ENCODE results near the gene RNF227.
"Not testable (repeated sequence)": the region's sequence is repeated elsewhere in the genome, so short reads cannot be mapped to it uniquely, and the experiment has no call there.

The RNF227 gene

DNA sequence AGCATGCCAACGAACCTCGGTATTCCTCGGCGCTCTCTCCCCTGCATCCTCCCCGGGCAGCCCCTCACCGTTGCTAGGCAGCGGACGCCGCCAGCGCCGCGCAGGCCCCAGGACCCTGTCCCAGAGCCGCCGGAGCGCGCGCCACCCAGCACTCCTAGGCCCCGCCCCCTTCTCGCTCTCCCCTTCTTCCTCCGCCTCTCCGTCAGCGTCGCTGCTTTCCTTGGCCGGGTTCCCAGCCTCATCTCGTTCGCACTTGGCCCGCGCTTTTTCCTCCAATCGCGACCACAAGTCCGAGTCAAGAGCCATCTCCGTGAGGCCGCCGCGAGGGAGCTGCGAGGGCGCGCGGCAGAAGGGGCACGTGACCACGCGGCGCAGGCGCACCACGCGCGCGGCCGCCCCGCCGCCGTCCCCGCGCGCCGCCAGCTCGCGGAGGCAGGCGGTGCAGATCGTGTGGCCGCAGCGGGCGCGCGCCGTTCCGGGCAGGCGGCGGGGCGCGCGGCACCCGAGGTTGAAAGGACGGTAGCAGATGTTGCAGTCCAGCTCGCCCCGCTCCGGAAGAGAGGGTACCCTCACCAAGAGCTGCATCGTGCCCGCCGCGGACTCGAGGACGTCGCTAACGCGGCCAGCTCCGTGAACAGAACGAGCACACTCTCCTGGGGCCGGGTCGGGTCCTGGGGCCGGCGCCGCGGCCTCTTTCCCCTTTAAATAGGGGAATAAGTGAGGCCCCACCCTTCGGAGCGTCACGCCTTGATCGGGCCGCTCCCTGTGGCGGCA is at the start of gene RNF227:
Gene RNF227 (minus strand): TSS at position 679 of the 774 bp plus-strand sequence. CDS start 94 bp downstream, at position 585.
- DNase-seq, result peak; percentile 87 to 93
- Mint-ChIP-seq H3K27me3 (no peaks in the 10 kb centered on the region), H3K27ac (peak within 1 kb of the TSS; percentile 85 to 87), H3K4me3 (peak within 1 kb of the TSS; percentile 87 to 95), H3K9me3 (no peaks in the 10 kb centered on the region), H3K4me1 (peaks cover 30% of the 10 kb centered on the region)
- ATAC-seq, result peak; percentile 88

DNA sequence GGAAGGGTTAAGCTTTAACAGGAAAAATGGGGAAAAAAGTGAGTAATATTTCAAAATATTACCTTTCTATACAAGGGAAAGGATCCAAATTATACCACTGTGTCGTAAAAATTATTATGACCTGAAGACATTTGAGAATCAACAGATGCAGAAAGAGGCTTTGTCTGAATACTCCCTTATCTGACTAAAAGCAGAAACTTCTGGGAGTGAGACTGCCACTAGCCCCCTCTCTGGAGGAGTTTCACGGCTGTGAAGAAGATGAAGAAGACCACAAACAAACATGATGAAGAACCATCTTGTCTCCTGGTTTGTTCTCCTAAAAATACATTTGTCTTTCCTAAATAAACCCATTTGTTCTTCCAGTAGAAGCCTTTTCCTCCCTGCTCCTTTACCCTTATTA is 45.3 kb upstream of the RNF227 start:
- DNase-seq, result no peak
- Mint-ChIP-seq H3K27ac (no peak overlapping the region), H3K9me3 (no peaks in the 10 kb centered on the region), H3K4me3 (no peak overlapping the region), H3K27me3 (peaks cover 18% of the 10 kb centered on the region), H3K4me1 (no peaks in the 10 kb centered on the region)
- ATAC-seq, result no peak

DNA sequence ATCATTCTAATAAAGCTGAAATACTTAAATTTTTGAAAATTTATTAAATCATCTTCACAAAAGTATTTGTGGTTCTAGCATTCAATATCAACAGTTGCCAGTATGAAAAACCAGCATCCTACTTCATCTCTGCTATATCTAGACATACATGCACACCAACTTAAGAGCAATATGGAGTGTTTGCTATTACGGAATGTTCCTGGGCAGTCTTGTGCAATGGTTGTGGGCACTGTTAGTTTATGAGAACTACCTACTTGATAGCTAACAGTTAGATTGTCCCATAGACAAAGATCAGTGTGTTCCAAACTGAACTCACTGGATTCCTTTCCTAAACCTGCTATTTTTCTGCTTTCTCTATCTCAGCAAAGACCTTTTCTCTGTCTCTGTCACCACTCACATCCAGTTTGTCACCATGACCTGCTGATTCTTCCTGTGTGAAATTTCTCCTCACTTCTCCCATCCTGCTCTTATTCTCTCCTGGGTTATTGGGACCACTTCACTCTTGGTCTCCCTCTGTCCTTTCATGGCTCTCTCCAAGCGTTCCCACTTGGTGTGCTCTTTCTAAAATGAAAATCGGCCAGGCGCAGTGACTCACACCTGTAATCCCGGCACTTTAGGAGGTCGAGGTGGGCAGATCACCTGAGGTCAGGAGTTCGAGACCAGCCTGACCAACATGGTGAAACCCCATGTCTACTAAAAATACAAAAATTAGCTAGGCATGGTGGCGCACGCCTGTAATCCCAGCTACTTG is 43.6 kb upstream of the RNF227 start:
- Mint-ChIP-seq H3K27ac (no peak overlapping the region), H3K4me1 (peaks cover 8% of the 10 kb centered on the region), H3K4me3 (no peak overlapping the region), H3K9me3 (no peaks in the 10 kb centered on the region), H3K27me3 (peaks cover 18% of the 10 kb centered on the region)
- no peak for DNase-seq
- ATAC-seq, result no peak

DNA sequence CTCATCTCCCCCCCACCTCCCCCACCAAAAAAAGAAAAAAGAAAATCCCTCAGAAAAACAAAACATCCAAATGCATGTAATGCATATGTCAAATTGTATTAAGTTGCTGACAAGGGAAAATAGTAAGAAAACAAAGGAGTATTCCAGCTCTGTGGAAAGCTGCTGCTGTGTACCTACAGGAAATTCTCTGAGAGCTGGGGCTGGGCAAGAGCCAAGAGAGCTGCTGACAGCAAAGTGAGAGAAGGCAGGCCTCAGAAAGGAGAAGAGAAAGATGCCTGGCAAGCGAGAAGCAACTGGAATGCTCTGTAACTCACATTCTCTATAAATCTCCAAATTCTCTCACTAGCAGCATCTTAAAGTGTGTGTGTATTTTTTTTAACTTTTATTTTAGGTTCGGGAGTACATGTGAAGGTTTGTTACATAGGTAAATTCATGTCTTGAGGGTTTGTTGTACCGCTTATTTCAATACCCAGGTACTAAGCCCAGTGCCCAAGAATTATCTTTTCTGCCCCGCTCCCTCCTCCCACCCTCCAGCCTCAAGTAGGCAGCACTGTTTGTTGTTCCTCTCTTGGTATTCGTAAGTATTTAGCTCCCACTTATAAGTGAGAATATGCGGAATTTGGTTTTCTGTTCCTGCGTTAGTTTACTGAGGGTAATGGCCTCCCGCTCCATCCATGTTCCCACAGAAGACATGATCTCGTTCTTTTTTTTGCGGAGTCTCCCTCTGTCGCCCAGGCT is 40.3 kb upstream of the RNF227 start:
- no peaks in the 10 kb centered on the region for H3K9me3 Mint-ChIP-seq
- H3K27me3 Mint-ChIP-seq, result peaks cover 11% of the 10 kb centered on the region
- ATAC-seq (no peak), DNase-seq (no peak)
- H3K4me1 Mint-ChIP-seq, result peaks cover 33% of the 10 kb centered on the region
- H3K4me3 Mint-ChIP-seq, result no peak overlapping the region
- no peak overlapping the region for H3K27ac Mint-ChIP-seq

DNA sequence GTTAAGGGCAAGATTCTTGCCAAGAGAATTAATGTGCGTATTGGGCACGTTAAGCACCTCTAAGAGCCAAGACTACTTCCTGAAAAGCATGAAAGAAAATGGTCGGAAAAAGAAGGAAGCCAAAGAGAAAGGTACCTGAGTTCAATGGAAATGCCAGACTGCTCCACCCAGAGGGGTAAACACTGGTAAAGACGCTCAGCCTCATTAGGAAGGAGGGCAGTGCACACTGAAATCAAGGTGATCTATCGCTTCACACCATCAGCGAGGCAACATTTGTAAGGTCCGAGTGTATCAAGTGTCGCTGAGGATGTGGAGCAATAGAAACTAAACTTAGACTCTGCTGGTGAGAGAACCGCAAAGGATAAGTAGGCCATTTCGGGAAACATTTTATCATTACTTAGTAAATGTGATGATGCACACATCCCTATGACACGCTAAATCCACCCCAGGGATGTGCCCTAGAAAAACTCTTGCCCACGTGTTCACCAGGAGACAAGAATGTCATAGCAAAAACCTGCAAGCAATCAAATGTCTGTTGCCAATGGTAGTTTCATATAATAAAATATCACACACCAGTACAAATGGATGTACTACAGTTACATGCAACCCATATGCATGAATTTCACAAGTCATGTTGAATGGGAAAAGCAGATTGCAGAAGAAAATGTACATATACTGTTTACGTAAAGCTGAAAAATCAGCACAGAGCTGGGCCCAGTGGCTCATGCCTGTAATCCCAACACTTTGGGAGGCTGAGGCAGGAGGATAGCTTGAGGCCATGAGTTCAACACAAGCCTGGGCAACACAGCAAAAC is 39.5 kb upstream of the RNF227 start:
- ATAC-seq, result no peak
- Mint-ChIP-seq H3K27ac (peak overlapping the region in 1 of 2 donors; percentile 35), H3K9me3 (no peaks in the 10 kb centered on the region), H3K4me3 (no peak overlapping the region), H3K27me3 (peaks cover 3% of the 10 kb centered on the region), H3K4me1 (peaks cover 38% of the 10 kb centered on the region)
- DNase-seq, result no peak

DNA sequence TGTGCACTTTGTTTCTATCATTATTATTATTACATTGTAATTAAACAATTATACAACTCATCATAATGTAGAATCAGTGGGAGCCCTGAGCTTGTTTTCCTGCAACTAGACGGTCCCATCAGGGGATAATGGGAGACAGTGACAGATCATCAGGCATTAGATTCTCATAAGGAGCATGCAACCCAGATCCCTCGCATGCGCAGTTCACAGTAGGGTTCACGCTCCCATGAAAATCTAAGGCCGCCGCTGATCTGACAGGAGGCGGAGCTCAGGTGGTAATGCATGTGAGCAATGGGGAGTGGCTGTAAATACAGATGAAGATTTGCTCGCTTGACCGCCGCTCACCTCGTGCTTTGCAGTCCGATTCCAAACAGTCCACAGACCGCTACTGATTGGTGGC is 37.2 kb upstream of the RNF227 start:
- peaks cover 38% of the 10 kb centered on the region for H3K4me1 Mint-ChIP-seq
- not testable (repeated sequence) for H3K27ac Mint-ChIP-seq, H3K9me3 Mint-ChIP-seq, H3K27me3 Mint-ChIP-seq, DNase-seq, ATAC-seq, H3K4me3 Mint-ChIP-seq

DNA sequence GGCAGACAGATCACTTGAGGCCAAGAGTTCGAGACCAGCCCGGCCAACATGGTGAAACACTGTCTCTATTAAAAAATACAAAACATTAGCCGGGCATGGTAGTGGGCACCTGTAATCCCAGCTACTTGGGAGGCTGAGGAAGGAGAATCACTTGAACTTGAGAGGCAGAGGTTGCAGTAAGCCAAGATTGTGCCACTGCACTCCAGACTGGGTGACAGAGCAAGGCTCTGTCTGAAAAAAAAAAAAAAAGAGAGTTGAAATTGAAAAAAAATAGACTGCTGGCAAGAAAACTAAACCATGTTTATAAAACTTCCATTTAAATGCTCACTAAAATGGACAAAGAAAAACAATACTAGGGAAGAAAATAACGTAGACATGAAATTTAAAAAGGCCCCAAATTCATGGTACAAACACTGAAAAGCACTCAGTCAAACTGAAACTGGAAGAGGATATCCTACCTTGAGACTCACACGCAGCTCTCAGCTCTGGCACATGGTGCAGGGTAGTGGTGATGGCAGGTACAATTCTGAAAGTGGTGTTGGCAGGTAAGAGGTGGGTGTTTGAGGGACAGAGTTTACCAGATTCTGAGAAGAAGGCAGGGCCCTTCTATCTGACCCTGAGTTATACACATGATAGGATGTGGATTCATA is 35.2 kb upstream of the RNF227 start:
- Mint-ChIP-seq H3K9me3 (no peaks in the 10 kb centered on the region), H3K4me3 (peak overlapping the region; percentile 52 to 75), H3K27ac (peak overlapping the region; percentile 83 to 92), H3K4me1 (peaks cover 38% of the 10 kb centered on the region), H3K27me3 (no peaks in the 10 kb centered on the region)
- DNase-seq, result peak; percentile 43 to 75
- peak; percentile 100 for ATAC-seq

DNA sequence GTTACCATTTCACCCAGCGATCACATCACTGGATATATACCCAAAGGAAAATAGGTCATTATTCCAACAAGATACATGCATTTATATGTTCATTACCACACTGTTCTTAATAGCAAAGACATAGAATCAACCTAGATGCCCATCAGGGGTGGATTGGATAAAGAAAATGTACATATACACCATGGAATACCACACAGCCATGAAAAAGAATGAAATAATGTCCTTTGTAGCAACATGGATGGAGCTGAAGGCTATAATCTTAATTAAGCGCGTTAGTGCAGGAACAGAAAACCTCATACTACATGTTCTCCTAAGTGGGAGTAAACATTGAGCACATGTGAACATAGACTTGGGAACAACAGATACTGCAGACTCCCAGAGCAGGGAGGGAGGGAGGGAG is 34.5 kb upstream of the RNF227 start:
- Mint-ChIP-seq H3K27me3 (no peaks in the 10 kb centered on the region), H3K27ac (no peak overlapping the region), H3K9me3 (no peaks in the 10 kb centered on the region), H3K4me1 (peaks cover 36% of the 10 kb centered on the region), H3K4me3 (no peak overlapping the region)
- ATAC-seq (no peak), DNase-seq (no peak)

DNA sequence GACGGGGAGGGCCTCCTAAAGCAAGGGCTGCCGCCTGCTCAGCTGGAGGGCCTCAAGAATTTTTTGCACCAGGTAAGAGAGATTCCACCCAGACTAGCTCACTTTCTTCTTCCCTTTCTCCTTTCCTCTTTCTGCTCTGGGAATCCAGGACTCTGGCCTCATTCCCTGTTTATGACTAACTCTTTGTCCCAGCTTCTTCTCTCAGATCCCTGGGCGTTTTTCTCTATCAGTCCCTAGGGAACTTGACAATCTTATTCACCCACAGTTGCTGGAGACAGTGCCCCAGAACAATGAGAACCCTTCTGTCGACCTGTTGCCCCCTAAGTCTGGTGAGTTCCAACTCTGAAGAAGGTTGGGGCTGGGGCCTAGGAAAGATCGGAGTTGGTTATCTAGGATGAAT is 31.6 kb upstream of the RNF227 start:
- ATAC-seq (no peak), DNase-seq (no peak)
- H3K9me3 Mint-ChIP-seq, result no peaks in the 10 kb centered on the region
- peaks cover 18% of the 10 kb centered on the region for H3K4me1 Mint-ChIP-seq
- peak overlapping the region; percentile 12 to 81 for H3K27ac Mint-ChIP-seq
- no peak overlapping the region for H3K4me3 Mint-ChIP-seq
- no peaks in the 10 kb centered on the region for H3K27me3 Mint-ChIP-seq

DNA sequence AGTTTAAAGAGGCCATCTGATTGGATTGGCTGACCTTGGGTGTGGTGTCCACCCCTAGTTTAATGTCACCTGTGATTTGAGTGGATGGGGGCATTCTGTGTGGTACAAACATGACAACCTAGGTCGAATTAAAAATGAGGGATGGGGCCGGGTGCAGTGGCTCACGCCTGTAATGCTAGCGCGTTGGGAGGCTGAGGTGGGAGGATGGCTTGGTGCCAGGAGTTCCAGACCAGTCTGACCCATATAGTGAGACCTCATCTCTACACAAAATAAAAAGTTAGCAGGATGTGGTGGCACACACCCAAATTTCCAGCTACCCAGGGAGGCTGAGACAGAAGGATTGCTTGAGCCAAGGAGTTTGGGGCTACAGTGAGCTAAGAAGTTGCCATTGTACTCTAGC is 30.4 kb upstream of the RNF227 start:
- ATAC-seq, result no peak
- H3K4me3 Mint-ChIP-seq, result no peak overlapping the region
- H3K4me1 Mint-ChIP-seq, result peaks cover 6% of the 10 kb centered on the region
- H3K27ac Mint-ChIP-seq, result no peak overlapping the region
- no peaks in the 10 kb centered on the region for H3K27me3 Mint-ChIP-seq
- DNase-seq, result no peak
- no peaks in the 10 kb centered on the region for H3K9me3 Mint-ChIP-seq

DNA sequence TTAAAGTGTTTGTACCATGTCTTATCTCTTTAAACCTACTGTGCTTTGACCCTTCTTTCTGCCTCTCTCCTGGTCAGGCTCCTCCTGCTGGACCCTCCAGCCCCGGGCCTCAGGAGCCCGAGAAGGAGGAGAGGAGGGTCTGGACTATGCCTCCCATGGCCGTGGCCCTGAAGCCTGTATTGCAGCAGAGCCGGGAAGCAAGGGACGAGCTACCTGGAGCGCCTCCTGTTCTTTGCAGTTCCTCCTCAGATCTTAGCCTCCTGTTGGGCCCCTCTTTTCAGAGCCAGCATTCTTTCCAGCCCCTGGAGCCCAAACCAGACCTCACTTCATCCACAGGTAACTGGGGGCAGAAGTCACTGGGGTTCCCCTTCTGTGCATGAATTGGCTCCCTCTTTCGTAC is 29.6 kb upstream of the RNF227 start:
- no peaks in the 10 kb centered on the region for H3K27me3 Mint-ChIP-seq
- no peak for ATAC-seq
- H3K9me3 Mint-ChIP-seq, result no peaks in the 10 kb centered on the region
- H3K27ac Mint-ChIP-seq, result no peak overlapping the region
- no peaks in the 10 kb centered on the region for H3K4me1 Mint-ChIP-seq
- no peak overlapping the region for H3K4me3 Mint-ChIP-seq
- no peak for DNase-seq

DNA sequence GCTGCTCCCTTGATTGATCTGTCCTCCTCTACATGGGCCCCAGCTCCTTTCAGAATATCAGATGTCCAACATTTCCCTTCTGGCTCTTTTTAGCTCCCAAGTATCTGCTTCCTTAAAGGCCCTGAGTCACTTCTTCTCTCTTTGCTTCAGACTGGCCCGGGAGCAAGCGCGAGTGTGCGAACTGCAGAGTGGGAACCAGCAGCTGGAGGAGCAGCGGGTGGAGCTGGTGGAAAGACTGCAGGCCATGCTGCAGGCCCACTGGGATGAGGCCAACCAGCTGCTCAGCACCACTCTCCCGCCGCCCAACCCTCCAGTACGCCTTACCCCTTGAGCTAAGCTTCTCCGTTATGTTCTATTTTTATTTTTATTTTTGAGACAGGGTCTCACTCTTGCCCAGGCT is 28.2 kb upstream of the RNF227 start:
- Mint-ChIP-seq H3K4me3 (no peak overlapping the region), H3K27ac (peak overlapping the region in 1 of 2 donors; percentile 93), H3K4me1 (no peaks in the 10 kb centered on the region), H3K27me3 (no peaks in the 10 kb centered on the region), H3K9me3 (no peaks in the 10 kb centered on the region)
- no peak for DNase-seq
- no peak for ATAC-seq

DNA sequence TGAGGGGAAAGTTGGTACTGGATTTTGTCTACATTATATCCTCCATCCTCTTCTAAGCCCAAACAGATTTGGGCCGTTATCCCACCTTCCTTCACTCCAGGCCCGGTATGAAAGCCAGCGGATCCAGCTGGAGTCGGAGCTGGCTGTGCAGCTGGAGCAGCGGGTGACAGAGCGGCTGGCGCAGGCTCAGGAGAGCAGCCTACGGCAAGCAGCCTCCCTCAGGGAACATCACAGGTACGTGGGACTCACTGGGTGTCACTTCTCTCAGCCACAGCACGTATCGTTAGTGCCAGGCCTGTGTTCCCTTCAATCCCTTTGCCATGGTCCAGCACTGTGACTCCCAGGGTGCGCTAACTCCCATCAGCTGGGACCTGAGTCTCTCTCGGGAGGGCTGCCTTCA is 27.2 kb upstream of the RNF227 start:
- H3K4me1 Mint-ChIP-seq, result no peaks in the 10 kb centered on the region
- ATAC-seq, result no peak
- no peak overlapping the region for H3K27ac Mint-ChIP-seq
- DNase-seq, result no peak
- no peaks in the 10 kb centered on the region for H3K9me3 Mint-ChIP-seq
- no peaks in the 10 kb centered on the region for H3K27me3 Mint-ChIP-seq
- H3K4me3 Mint-ChIP-seq, result no peak overlapping the region

DNA sequence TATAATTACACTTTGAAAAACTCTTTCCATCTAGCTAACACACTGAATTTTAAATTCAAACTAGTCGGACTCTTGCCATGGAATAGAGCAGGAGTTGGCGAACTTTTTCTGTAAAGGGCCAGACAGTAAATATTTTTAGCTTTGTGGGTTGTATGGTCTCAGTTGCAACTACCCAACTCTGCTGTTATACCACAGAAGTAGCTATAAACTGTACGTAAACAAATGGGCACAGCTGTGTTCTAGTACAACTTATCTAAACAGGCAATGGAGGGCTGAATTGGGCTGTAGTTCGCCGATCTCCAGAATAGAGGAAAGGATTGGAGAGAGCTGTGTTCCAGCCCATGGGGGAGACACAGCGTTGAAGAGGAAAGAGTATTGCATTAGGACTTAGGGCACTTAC is 24.7 kb upstream of the RNF227 start:
- no peak overlapping the region for H3K27ac Mint-ChIP-seq
- ATAC-seq, result no peak
- H3K9me3 Mint-ChIP-seq, result no peaks in the 10 kb centered on the region
- H3K4me3 Mint-ChIP-seq, result no peak overlapping the region
- H3K27me3 Mint-ChIP-seq, result no peaks in the 10 kb centered on the region
- DNase-seq, result no peak
- no peaks in the 10 kb centered on the region for H3K4me1 Mint-ChIP-seq

DNA sequence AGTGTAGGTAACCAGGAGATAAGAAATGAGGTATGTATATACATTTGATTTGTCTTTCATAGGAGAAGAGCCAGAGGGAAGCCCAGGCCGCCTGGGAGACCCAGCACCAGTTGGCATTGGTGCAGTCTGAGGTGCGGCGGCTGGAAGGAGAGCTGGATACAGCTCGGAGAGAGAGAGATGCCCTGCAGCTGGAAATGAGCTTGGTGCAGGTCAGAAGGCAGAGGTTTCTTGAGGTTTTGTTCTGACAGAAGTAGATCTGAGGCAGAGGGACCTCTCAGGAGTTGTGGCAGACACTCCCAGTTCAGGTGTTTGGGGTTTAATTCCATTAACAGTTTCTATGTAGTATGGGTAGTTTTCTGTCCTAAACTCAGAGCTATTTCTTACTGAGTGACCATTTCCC is 23.9 kb upstream of the RNF227 start:
- DNase-seq (no peak), ATAC-seq (no peak)
- Mint-ChIP-seq H3K4me3 (no peak overlapping the region), H3K27ac (peak overlapping the region in 1 of 2 donors; percentile 48), H3K9me3 (no peaks in the 10 kb centered on the region), H3K27me3 (no peaks in the 10 kb centered on the region), H3K4me1 (peaks cover 2% of the 10 kb centered on the region)

Data from stimulated activated naive CD8-positive, alpha-beta T cell treated with anti-CD3 and anti-CD28 coated beads, Interleukin-15, amount 100 ng/mL, for 72 hours (primary cell).